Fibroblast of skin of abdomen (primary cell): ENCODE data around the gene GUCY2D. TPM values are rescaled to one million over a fixed set of nuclear protein-coding genes. Genes with fewer than 3 reads are reported as not detected.
"Not testable (repeated sequence)": the region's sequence is repeated elsewhere in the genome, so short reads cannot be mapped to it uniquely, and the experiment has no call there.

Source experiments
- DNase-seq: peaks from one replicate; pipeline ENCODE4 v3.0.0-alpha.2; 2013
- polyA plus RNA-seq, 2 experiments: library from polyadenylated mRNA; unstranded; fragments of 120-200 nt; gene quantifications; one replicate each; pipeline ENCODE4 v1.2.1, GENCODE V29; 2013; ENCODE audit not compliant: insufficient read length in 2 of 2

GUCY2D gene
- not detected for polyA plus RNA-seq (2013, experiment 1 of 2; ENCODE audit: insufficient read length)
- not detected for polyA plus RNA-seq (2013, experiment 2 of 2; ENCODE audit: insufficient read length)

DNA sequence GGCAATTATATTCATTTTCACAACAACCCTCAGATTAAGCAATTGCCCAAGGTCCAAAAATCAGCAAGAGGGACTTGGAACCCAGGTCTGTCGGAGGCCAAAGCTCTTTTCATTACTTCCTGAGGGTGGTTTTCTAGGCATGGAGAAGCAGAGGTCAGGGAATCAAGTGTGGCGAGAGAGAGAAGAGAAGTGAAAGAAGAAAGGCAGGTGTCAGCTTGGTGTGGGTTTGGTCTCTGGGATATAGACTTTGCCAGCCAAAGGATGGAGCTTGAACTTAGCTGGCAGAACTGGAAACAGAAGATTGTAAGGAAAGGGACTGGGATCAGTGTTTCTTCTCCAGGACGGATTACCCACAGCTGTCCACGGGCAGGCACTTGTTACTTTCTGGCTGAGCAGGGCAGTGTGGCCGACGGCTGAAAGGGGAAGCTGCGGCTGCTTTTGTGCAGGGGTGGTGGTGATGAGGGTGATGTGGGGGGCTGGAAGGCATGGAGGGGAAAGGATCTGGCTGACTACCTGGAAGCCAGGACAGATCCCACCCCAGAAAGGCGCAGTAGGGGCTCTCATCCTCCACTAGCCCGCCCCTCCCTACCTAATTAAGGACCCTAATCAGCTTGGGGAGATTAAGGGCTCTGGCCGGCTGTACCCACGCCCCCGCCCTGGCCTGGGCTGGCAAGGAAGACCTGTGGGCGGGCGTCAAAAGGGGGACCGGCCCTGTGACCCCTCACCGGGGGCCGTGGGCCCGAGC is at the start of gene GUCY2D:
TSS of gene GUCY2D (plus strand) at position 640 of the 745 bp plus-strand sequence. CDS start 433 bp downstream, outside the sequence.
- no peak for DNase-seq

DNA sequence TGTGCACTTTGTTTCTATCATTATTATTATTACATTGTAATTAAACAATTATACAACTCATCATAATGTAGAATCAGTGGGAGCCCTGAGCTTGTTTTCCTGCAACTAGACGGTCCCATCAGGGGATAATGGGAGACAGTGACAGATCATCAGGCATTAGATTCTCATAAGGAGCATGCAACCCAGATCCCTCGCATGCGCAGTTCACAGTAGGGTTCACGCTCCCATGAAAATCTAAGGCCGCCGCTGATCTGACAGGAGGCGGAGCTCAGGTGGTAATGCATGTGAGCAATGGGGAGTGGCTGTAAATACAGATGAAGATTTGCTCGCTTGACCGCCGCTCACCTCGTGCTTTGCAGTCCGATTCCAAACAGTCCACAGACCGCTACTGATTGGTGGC is 49.1 kb upstream of the GUCY2D start:
- DNase-seq: not testable (repeated sequence)

DNA sequence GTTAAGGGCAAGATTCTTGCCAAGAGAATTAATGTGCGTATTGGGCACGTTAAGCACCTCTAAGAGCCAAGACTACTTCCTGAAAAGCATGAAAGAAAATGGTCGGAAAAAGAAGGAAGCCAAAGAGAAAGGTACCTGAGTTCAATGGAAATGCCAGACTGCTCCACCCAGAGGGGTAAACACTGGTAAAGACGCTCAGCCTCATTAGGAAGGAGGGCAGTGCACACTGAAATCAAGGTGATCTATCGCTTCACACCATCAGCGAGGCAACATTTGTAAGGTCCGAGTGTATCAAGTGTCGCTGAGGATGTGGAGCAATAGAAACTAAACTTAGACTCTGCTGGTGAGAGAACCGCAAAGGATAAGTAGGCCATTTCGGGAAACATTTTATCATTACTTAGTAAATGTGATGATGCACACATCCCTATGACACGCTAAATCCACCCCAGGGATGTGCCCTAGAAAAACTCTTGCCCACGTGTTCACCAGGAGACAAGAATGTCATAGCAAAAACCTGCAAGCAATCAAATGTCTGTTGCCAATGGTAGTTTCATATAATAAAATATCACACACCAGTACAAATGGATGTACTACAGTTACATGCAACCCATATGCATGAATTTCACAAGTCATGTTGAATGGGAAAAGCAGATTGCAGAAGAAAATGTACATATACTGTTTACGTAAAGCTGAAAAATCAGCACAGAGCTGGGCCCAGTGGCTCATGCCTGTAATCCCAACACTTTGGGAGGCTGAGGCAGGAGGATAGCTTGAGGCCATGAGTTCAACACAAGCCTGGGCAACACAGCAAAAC is 46.8 kb upstream of the GUCY2D start:
- peak; percentile 17 for DNase-seq

DNA sequence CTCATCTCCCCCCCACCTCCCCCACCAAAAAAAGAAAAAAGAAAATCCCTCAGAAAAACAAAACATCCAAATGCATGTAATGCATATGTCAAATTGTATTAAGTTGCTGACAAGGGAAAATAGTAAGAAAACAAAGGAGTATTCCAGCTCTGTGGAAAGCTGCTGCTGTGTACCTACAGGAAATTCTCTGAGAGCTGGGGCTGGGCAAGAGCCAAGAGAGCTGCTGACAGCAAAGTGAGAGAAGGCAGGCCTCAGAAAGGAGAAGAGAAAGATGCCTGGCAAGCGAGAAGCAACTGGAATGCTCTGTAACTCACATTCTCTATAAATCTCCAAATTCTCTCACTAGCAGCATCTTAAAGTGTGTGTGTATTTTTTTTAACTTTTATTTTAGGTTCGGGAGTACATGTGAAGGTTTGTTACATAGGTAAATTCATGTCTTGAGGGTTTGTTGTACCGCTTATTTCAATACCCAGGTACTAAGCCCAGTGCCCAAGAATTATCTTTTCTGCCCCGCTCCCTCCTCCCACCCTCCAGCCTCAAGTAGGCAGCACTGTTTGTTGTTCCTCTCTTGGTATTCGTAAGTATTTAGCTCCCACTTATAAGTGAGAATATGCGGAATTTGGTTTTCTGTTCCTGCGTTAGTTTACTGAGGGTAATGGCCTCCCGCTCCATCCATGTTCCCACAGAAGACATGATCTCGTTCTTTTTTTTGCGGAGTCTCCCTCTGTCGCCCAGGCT is 46.0 kb upstream of the GUCY2D start:
- peak; percentile 64 for DNase-seq

DNA sequence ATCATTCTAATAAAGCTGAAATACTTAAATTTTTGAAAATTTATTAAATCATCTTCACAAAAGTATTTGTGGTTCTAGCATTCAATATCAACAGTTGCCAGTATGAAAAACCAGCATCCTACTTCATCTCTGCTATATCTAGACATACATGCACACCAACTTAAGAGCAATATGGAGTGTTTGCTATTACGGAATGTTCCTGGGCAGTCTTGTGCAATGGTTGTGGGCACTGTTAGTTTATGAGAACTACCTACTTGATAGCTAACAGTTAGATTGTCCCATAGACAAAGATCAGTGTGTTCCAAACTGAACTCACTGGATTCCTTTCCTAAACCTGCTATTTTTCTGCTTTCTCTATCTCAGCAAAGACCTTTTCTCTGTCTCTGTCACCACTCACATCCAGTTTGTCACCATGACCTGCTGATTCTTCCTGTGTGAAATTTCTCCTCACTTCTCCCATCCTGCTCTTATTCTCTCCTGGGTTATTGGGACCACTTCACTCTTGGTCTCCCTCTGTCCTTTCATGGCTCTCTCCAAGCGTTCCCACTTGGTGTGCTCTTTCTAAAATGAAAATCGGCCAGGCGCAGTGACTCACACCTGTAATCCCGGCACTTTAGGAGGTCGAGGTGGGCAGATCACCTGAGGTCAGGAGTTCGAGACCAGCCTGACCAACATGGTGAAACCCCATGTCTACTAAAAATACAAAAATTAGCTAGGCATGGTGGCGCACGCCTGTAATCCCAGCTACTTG is 42.7 kb upstream of the GUCY2D start:
- DNase-seq: no peak

DNA sequence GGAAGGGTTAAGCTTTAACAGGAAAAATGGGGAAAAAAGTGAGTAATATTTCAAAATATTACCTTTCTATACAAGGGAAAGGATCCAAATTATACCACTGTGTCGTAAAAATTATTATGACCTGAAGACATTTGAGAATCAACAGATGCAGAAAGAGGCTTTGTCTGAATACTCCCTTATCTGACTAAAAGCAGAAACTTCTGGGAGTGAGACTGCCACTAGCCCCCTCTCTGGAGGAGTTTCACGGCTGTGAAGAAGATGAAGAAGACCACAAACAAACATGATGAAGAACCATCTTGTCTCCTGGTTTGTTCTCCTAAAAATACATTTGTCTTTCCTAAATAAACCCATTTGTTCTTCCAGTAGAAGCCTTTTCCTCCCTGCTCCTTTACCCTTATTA is 41.0 kb upstream of the GUCY2D start:
- DNase-seq: no peak

DNA sequence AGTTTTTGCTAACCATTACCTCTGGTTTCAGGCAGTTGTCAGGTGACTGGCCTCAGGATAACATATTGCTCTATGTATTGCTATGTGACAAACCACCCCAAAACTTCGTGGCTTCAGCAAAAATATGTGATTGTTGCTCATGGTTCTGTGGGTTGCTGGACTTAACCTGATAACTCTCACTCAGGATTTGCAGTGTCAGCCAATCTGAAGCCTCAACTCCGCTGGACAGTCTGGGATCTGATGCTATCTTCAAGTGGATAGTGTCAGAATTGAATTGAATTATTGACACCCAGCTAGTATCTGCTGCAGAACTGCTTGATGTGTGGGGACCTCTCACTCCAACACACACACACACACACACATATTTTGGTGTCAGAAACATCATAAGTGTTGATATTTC is 34.7 kb upstream of the GUCY2D start:
- no peak for DNase-seq

DNA sequence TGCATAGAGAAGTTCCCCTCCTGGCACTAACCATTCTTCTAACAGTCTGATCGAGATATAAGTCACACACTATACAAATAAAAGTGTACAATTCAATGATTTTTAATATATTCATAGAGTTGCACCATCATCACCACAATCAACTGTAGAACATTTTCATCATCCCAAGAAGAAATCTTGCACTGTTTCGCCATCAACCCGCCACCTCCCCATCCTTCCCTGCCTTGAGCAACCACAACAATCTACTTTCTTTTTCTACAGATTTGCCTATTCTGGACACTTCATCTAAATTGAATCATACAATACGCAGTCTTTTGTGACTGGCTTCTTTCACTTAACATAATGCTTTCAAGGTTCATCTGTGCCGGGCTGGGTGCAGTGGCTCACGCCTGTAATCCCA is 33.0 kb upstream of the GUCY2D start:
- no peak for DNase-seq

DNA sequence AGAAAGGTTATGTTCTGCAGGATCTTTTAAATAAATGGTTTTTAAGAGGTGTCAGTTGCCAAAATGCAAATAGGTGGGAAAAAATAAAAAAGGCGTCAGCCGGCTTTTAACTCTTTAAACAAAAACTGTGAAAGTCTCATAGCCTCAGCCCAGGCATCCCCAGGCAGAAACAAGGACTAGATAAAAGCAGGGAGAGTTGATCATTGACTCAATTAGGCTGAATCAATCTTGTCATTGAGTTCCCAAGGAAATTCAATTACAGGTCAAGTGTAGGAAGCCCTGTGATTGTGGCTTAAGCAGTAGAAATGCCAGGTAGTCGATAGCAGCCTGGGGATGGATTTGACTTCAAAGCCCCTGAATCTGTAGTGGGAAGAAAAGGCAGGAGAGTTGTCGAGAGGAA is 30.8 kb upstream of the GUCY2D start:
- no peak for DNase-seq

DNA sequence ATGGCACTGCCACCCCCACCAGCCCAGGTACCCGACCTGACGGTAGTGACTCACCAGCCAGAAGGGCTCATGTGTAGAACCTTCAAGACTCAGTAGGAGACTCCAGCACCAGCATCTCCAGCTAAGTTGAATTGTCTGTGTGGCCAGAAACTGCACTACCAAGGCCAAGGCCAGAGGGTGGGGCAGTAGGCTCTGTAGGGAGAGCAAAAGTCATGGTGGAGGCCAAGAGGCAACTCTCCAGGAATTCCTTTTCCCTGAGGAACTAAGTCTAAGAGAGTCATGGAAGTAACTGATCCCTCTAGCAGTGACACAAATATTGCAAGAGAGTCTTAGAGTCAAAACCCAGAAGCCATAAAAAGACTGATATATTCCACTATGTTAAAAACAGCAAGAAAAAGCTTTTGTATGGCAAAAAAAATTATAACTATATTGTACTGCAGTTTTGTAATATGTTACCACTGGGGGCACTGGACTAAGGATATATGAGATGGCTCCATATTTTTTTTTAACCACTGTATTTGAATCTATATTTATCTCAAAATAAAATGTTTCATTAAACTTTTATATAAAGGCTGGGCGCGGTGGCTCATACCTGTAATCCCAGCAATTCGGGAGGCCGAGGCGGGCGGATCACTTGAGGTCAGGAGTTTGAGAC is 30.2 kb upstream of the GUCY2D start:
- DNase-seq: no peak

DNA sequence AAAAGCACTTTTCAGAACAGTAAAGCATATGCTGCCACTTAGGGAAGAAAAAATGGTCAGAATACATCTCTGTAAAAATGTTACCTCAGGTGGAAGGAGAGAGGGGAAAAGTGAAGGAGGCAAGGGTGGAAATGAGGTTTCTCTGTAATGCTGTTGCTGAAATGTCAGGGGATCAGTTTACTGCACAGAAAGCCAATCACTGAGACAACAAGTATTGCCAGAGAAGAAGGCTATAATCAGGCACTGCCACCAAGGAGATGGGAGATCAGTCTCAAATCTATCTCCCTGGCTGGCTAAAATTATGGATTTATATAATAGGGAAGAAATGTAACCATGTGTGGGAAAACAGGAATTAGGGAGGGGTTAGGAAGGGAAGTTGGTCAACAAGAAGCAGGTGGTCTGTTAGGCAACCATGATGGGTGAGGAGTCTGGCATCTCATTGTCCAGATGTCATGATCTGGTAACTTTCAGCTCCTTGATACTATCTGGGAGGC is 27.7 kb upstream of the GUCY2D start:
- no peak for DNase-seq

DNA sequence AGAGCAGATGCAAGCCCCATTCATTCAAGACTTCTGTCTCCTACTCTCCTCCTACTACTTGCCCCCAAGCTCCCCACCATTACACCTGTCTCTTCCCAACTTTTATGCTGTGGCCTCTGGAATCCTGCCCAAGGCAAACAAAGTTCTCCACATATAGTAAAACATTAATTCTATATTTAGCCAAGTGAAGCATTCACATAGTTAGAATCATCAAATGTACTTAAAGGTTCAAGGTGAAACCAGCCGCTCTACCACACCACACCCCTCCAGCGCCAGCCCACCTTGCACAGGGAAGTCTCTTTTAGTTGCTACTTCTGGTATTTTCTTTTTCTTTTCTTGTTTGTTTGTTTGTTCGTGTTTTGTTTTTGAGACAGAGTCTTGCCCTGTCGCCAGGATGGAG is 25.4 kb upstream of the GUCY2D start:
- DNase-seq: no peak

DNA sequence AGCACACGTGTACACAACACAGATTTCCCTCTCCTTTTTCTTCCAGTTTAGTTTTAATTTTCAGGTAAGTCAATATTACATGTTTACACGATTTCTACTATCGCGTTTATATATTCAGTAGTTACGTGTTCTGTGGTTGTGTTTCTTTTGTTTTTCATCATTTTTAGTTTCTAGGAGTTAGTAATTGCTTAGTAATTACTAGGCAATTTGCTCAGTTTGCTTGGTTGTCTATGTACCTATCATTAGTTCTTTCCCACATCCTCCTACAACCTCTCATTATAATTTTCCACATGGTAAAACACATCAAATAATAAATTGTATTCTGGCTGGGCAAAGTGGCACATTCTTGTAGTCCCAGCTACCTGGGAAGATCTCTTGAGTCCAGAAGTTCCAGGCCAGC is 24.6 kb upstream of the GUCY2D start:
- no peak for DNase-seq

DNA sequence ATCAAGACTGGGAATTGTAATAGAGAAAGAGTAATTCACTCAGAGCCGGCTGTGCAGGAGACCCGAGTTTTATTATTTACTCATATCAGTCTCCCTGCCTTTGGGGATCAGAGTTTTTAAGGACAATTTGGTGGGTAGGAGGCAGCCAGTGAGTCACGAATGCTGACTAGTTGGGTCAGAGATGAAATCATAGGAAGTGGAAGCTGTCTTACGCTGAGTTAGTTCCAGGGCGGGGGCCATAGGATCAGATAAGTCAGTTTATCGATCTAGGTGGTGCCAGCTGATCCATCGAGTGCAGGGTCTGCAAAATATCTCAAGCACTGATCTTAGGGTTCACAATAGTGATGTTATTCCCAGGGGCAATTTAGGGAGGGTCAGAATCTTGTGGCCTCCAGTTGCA is 20.2 kb upstream of the GUCY2D start:
- DNase-seq: peak; percentile 63

DNA sequence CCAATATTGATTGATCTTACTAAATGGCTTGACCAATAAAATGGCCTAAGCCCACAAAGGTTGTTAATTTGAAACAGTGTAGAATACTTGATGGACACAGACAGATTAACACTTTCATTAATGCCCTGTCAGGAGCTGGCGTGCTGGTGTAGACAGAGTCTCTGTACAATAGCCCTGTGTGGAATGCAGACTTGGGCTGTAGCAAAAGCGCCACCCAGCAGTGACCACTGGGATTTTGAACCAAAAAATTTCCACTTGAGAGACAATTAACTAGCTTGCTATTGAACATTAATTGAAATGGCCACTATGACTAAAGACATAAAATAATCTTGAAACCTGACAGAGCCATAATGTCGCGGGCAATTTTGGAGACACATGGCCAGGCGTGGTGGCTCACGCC is 19.7 kb upstream of the GUCY2D start:
- DNase-seq: peak; percentile 22

DNA sequence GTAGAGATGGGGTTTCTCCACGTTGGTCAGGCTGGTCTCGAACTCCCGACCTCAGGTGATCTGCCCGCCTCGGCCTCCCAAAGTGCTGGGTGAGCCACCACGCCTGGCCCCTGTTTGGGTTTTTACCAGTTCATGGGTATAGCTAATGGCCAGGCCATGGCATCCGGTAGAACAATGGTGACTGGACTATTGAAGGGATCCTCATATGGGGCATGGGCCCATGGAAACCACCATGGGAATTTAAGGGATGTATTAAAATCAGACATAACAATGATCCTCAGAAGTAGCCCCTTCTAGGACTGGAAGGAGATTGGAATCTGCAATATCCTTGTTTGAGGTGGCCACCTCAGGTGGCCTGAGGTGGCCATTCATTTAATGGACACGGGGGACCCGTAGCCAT is 17.5 kb upstream of the GUCY2D start:
- DNase-seq: no peak

DNA sequence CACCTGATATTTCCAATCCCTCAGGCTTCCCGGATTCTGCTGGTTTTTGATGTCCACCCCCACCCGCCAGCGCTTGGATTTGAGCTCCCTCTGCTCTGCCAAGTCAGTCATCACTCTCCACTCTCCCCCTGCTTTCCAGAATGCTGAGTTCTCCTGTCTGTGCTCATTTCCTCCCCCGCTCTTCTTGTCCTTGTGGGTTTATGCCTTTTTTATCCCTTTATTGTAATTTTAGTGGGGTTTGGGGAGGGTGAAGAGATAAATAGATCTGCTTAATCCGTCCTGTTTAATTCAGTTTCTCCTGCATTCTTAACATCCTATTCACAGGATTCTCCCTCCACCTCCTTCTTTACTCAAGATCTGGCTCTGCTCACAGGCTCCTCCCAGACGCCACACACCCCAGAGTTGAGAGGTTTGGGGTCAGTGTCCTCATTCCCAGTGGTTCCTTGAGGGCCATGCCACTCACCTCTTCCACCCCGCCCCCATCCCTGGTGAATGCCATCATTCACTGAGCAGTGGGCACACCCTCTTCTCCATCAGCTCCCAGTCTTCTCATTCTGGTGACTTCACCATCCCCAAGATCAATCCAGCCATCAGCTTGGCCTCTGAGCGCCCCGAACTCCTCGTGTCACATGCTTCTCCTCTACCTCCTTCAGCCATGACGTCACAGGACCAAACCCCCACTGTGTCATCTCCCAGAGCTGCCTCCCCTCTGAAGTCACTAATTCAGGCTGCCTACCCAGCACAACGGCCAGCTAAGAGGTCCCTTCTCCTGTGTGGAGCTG is 15.1 kb upstream of the GUCY2D start:
- DNase-seq: peak; percentile 33

DNA sequence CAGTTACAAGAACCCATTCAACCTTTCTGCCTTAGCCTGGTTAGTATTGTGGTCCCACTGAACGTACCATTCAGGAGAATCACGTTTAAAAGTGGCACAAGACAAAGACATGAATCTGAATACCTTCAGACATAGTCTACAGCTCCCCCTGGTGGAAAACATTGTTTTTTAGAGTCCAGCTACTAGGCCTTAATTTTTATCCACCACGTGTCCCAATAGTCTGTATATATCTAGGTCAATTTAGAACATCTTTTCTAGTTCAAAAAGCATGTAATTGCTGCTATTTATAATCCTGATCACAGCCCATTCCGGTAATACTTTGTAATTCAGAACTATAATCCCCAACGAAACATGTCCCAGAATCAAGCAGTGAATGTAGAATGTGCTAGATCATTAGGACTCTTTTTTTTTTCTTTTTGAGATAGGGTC is 13.7 kb upstream of the GUCY2D start:
- DNase-seq: peak; percentile 85

DNA sequence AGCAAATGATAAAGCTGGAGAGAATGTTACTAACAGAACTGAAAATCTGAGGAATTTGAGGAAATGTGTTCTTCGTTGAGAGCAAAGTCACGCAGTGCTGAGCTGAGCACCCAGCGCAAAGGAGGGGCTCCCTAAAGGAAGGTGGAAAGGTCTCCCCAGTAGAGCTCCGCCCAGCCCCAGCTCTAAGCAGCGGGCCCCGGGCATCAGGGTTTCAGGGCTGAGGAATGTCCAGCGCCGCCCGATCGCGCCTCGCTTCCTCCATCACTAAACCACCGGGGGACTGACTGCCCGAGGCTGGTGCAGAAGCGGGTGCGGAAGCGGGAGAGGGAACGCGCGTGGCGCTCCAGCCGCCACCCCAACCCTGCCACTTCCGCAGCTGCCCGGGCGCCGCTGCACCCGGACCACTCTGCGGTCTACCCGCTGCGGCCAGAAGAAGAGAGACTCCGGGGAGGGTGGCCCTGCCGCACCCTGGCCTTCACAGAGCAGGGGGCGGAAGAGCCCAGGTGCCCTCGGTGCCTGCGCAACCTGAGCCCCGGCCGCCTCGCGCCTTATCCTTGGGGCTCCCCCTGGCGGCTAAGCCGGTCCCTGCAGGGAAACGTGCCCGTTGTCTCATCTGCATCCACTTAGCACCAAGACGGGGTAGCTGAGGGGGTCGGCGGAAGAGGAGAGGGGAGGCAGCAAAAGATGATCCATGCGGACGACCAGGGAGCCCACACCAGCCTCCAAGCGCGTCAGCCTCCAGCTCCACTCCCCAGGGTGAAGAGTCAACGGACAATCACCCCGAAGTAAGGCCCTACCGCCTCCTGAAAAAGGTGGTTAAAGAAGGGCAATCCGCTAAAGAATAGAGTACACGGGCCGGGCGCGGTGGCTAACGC is 12.4 kb upstream of the GUCY2D start:
- DNase-seq: peak; percentile 61

DNA sequence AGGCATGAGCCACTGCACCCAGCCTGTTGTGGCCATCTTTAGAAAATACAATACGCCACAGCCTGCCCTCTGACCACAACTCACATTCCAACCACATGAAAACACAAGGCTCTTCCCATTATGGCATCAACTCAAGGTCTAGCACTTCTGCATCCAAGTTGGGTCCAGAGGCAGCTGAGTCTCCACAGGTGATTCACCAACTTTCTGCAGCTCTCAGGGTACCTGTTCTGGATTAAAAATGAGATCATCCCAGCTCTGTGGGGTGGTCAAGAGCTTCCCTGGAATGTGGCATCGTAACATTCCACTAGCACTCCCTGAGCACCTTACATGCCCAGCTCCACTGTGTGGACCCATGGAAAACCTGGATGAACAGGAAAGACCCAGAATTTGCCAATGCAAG is 9.9 kb upstream of the GUCY2D start:
- DNase-seq: peak; percentile 23
